ENCODE data around the gene ENG. TPM values are rescaled to one million over a fixed set of nuclear protein-coding genes. Genes with fewer than 3 reads are reported as not detected.

The ENG gene
- total and polyA plus RNA-seq, 12 donors = 76.8 to 310 (median 142) TPM

- H3K36me3 ChIP-seq = peaks cover 0 to 60% (median 15%) of the 10 kb centered on the region in 9 donors
- TF ChIP-seq CTCF (IDR thresholded peaks at IDR 0.05) = no peak
- ATAC-seq (no peak), DNase-seq (no peak)
- WGBS, 2 donors = 69 to 74% methylated on average over 17 of the region's 17 CpGs
- intact Hi-C loops (cut with DNase I) = no loop called here
- H3K27ac ChIP-seq = peak overlapping the region; percentile 91 to 99 (median 95)
- peak overlapping the region; percentile 27 to 90 (median 78) for H3K4me3 ChIP-seq
- peaks cover 0 to 20% (median 0%) of the 10 kb centered on the region in 11 donors for H3K9me3 ChIP-seq
- peaks cover 10 to 76% (median 50%) of the 10 kb centered on the region in 9 donors for H3K4me1 ChIP-seq
- H3K27me3 ChIP-seq = no peaks in the 10 kb centered on the region
Observed at GRCh38 chr9:127850286-127850830, 4.1 kb downstream of the ENG start.

GRCh38 chr9:127848756-127849504, 5.5 kb downstream of the ENG start:
- H3K4me3 ChIP-seq = peak overlapping the region in 8 of 10 donors; percentile 73 to 90 (median 78)
- intact Hi-C loops (cut with DNase I) = no loop called here
- DNase-seq (no peak), ATAC-seq (no peak)
- no peaks in the 10 kb centered on the region for H3K27me3 ChIP-seq
- H3K36me3 ChIP-seq = peaks cover 0 to 67% (median 15%) of the 10 kb centered on the region in 9 donors
- TF ChIP-seq CTCF (IDR thresholded peaks at IDR 0.05) = no peak
- peak overlapping the region; percentile 91 to 99 (median 95) for H3K27ac ChIP-seq
- H3K4me1 ChIP-seq = peaks cover 10 to 83% (median 59%) of the 10 kb centered on the region in 9 donors
- 76 to 77% methylated on average over 10 of the region's 10 CpGs for WGBS, 2 donors
- peaks cover 0 to 20% (median 0%) of the 10 kb centered on the region in 11 donors for H3K9me3 ChIP-seq

- H3K4me3 ChIP-seq = peak overlapping the region in 9 of 10 donors; percentile 9 to 90 (median 73)
- H3K4me1 ChIP-seq = peaks cover 10 to 82% (median 63%) of the 10 kb centered on the region in 9 donors
- ATAC-seq (no peak), DNase-seq (no peak)
- peak overlapping the region; percentile 61 to 99 (median 94) for H3K27ac ChIP-seq
- H3K27me3 ChIP-seq = no peaks in the 10 kb centered on the region
- peaks cover 0 to 20% (median 0%) of the 10 kb centered on the region in 11 donors for H3K9me3 ChIP-seq
- 64 to 73% methylated on average over 12 of the region's 12 CpGs for WGBS, 2 donors
- peaks cover 0 to 75% (median 18%) of the 10 kb centered on the region in 9 donors for H3K36me3 ChIP-seq
- intact Hi-C loops (cut with DNase I) = no loop called here
- no peak for TF ChIP-seq CTCF (IDR thresholded peaks at IDR 0.05)
Observed at GRCh38 chr9:127847833-127848755, 6.4 kb downstream of the ENG start.

- DNase-seq (no peak), ATAC-seq (peak; percentile 23 to 55 (median 41))
- Histone ChIP-seq H3K4me1 (peaks cover 10 to 92% (median 63%) of the 10 kb centered on the region in 9 donors), H3K36me3 (peaks cover 0 to 76% (median 25%) of the 10 kb centered on the region in 9 donors), H3K9me3 (peaks cover 0 to 20% (median 0%) of the 10 kb centered on the region in 11 donors), H3K4me3 (peak overlapping the region in 8 of 10 donors; percentile 32 to 90 (median 75)), H3K27me3 (no peaks in the 10 kb centered on the region), H3K27ac (peak overlapping the region; percentile 61 to 99 (median 94))
- intact Hi-C loops (cut with DNase I) = no loop called here
- WGBS, 2 donors = 34 to 39% methylated on average over 6 of the region's 6 CpGs
- TF ChIP-seq CTCF (IDR thresholded peaks at IDR 0.05) = no peak
Observed at GRCh38 chr9:127847178-127847510, 7.3 kb downstream of the ENG start.
